ENCODE data around the gene COG3. TPM values are rescaled to one million over a fixed set of nuclear protein-coding genes. Genes with fewer than 3 reads are reported as not detected.

Gene COG3
- polyA plus RNA-seq, 3 donors, result 12.3 to 25.3 (median 12.9) TPM

- peak overlapping the region in 1 of 7 donors; percentile 44 for H3K27ac Mint-ChIP-seq
- WGBS (ENCODE audit: insufficient coverage), result no CpG with 5 or more reads among the region's 1 CpG
- TF ChIP-seq CTCF (IDR thresholded peaks at IDR 0.05), result no peak
Measured at GRCh38 chr13:45537516-45537915, 72.8 kb downstream of the COG3 start.

GRCh38 chr13:45538382-45538781, 73.6 kb downstream of the COG3 start:
- peak overlapping the region in 1 of 7 donors; percentile 60 for H3K27ac Mint-ChIP-seq
- H4K20me1 ChIP-seq (ENCODE audit: insufficient read depth, low read length), result no peaks in the 10 kb centered on the region
- no peaks in the 10 kb centered on the region for H3K79me2 ChIP-seq (ENCODE audit: insufficient read depth, low read length)
- H3K36me3 Mint-ChIP-seq, result peaks cover 37 to 42% of the 10 kb centered on the region in 2 donors
- 100% methylated on average over 1 of the region's 2 CpGs for WGBS (ENCODE audit: insufficient coverage)
- no peak overlapping the region for H3K4me2 ChIP-seq (replicated peaks; ENCODE audit: extremely low read depth, low read length, poor library complexity, severe bottlenecking)
- peaks cover 29 to 44% of the 10 kb centered on the region in 2 donors for H3K36me3 ChIP-seq (replicated peaks in 1 of 2; ENCODE audit: control insufficient read depth in 1 of 2, insufficient read depth in 2 of 2, low read length in 2 of 2)
- no peak overlapping the region for H3K9ac ChIP-seq (ENCODE audit: insufficient read depth, low read length, poor library complexity, severe bottlenecking)
- H3K4me1 Mint-ChIP-seq, result no peaks in the 10 kb centered on the region
- H3K27ac ChIP-seq (ENCODE audit: low read depth in 1 of 2, low read length in 2 of 2), result no peak overlapping the region
- no peaks in the 10 kb centered on the region for H3K4me1 ChIP-seq (ENCODE audit: control insufficient read depth in 1 of 2, insufficient read depth in 2 of 2, low read length in 2 of 2)
- H3K4me3 ChIP-seq (replicated peaks in 1 of 3; ENCODE audit: low read depth in 2 of 3, low read length in 3 of 3), result no peak overlapping the region
- no peak for DNase-seq
- TF ChIP-seq CTCF (IDR thresholded peaks at IDR 0.05), result no peak
- H3K4me3 Mint-ChIP-seq, result no peak overlapping the region
- no peaks in the 10 kb centered on the region for H3K9me3 ChIP-seq (replicated peaks in 1 of 2; ENCODE audit: control insufficient read depth in 1 of 2, insufficient read depth in 1 of 2, low read length in 2 of 2)
- H3K27me3 Mint-ChIP-seq (ENCODE audit: low read depth in 3 of 3), result peaks cover 0 to 5% (median 0%) of the 10 kb centered on the region in 3 donors
- H2AFZ ChIP-seq (ENCODE audit: insufficient read depth, low read depth, low read length, poor library complexity, severe bottlenecking), result no peak overlapping the region
- no peaks in the 10 kb centered on the region for H3K27me3 ChIP-seq (ENCODE audit: control insufficient read depth in 2 of 2, insufficient read depth in 2 of 2, low read length in 2 of 2)
- intact Hi-C loops (cut with micrococcal nuclease), result no loop called here
- peaks cover 0 to 2% (median 0%) of the 10 kb centered on the region in 7 donors for H3K9me3 Mint-ChIP-seq

More at GRCh38 chr13:45537516-45537915, 72.8 kb downstream of the COG3 start:
- intact Hi-C loops (cut with micrococcal nuclease), result no loop called here
- Histone ChIP-seq H2AFZ (ENCODE audit: insufficient read depth, low read depth, low read length, poor library complexity, severe bottlenecking) (no peak overlapping the region), H3K9ac (ENCODE audit: insufficient read depth, low read length, poor library complexity, severe bottlenecking) (no peak overlapping the region), H3K27me3 (ENCODE audit: control insufficient read depth in 2 of 2, insufficient read depth in 2 of 2, low read length in 2 of 2) (no peaks in the 10 kb centered on the region), H3K4me1 (ENCODE audit: control insufficient read depth in 1 of 2, insufficient read depth in 2 of 2, low read length in 2 of 2) (no peaks in the 10 kb centered on the region), H3K4me2 (replicated peaks; ENCODE audit: extremely low read depth, low read length, poor library complexity, severe bottlenecking) (no peak overlapping the region), H3K36me3 (replicated peaks in 1 of 2; ENCODE audit: control insufficient read depth in 1 of 2, insufficient read depth in 2 of 2, low read length in 2 of 2) (peaks cover 38 to 53% of the 10 kb centered on the region in 2 donors), H3K4me3 (replicated peaks in 1 of 3; ENCODE audit: low read depth in 2 of 3, low read length in 3 of 3) (no peak overlapping the region), H3K27ac (ENCODE audit: low read depth in 1 of 2, low read length in 2 of 2) (no peak overlapping the region), H4K20me1 (ENCODE audit: insufficient read depth, low read length) (no peaks in the 10 kb centered on the region), H3K9me3 (replicated peaks in 1 of 2; ENCODE audit: control insufficient read depth in 1 of 2, insufficient read depth in 1 of 2, low read length in 2 of 2) (no peaks in the 10 kb centered on the region), H3K79me2 (ENCODE audit: insufficient read depth, low read length) (no peaks in the 10 kb centered on the region)
- Mint-ChIP-seq H3K4me1 (no peaks in the 10 kb centered on the region), H3K36me3 (peaks cover 46 to 50% of the 10 kb centered on the region in 2 donors), H3K27me3 (ENCODE audit: low read depth in 3 of 3) (peaks cover 0 to 5% (median 0%) of the 10 kb centered on the region in 3 donors), H3K9me3 (peaks cover 0 to 2% (median 0%) of the 10 kb centered on the region in 7 donors), H3K4me3 (no peak overlapping the region)
- DNase-seq, result no peak

All from CD14-positive monocyte (primary cell).